SK-N-SH (cell line): ENCODE results near the gene RIOX2. TPM values are rescaled to one million over a fixed set of nuclear protein-coding genes. Genes with fewer than 3 reads are reported as not detected.

ENCODE experiments used
- CTCF ChIA-PET: fragments of 300-600, 350-600 bp; formaldehyde crosslinking; extraction: SDS; loops from one replicate; lab custom pipeline; 2021; lab: Yijun Ruan, JAX
- POLR2A ChIA-PET: fragments of 350-600 bp; sonication (Branson Sonifier 250); formaldehyde crosslinking; extraction: SDS; loops from one replicate; lab custom pipeline; 2020; ENCODE audit warnings: antibody characterized with exemption, inconsistent platforms; lab: Yijun Ruan, JAX
- DNase-seq: peaks from one replicate; pipeline ENCODE4 v3.0.0; 2012
- H2AFZ ChIP-seq: fragments of 200-600 bp; sonication (generic); 2 replicates; pipeline ENCODE4 v1.8.1; 2016; ENCODE audit warnings: antibody characterized with exemption, mild to moderate bottlenecking, low read depth
- H3F3A ChIP-seq: fragments of 200-600 bp; sonication (generic); replicated peaks from 2 replicates; pipeline ENCODE3; 2016; ENCODE audit warnings: antibody characterized with exemption, mild to moderate bottlenecking; ENCODE audit not compliant: insufficient read depth
- H3K27ac ChIP-seq, 2 experiments: fragments of 200-500 bp in 1 of 2; fragments of 200-600 bp in 1 of 2; sonication (Bioruptor generic) in 1 of 2; sonication (generic), shearing (Covaris generic) in 1 of 2; 2 replicates each; pipeline versions ENCODE4 v1.5.1 to v1.6.1; 2014 to 2016; ENCODE audit warnings: low read depth in 2 of 2, inconsistent platforms in 1 of 2, low read length in 1 of 2, mild to moderate bottlenecking in 1 of 2, mixed read lengths in 1 of 2
- H3K27me3 ChIP-seq: fragments of 200-600 bp; sonication (generic), shearing (Covaris generic); 2 replicates; pipeline ENCODE4 v1.6.1; 2016; ENCODE audit warnings: mixed run types; ENCODE audit not compliant: insufficient read depth
- H3K36me3 ChIP-seq, 2 experiments: fragments of 200-500 bp in 1 of 2; fragments of 200-600 bp in 1 of 2; sonication (Bioruptor generic) in 1 of 2; sonication (generic) in 1 of 2; replicated peaks in 1 of 2; 2 replicates each; pipeline versions ENCODE3 to v1.5.1; 2014 to 2016; ENCODE audit warnings: low read length in 1 of 2, mild to moderate bottlenecking in 1 of 2; ENCODE audit not compliant: insufficient read depth in 2 of 2, control insufficient read depth in 1 of 2
- H3K4me1 ChIP-seq, 2 experiments: fragments of 200-500 bp in 1 of 2; fragments of 200-600 bp in 1 of 2; sonication (Bioruptor generic) in 1 of 2; sonication (generic), shearing (Covaris generic) in 1 of 2; 2 replicates each; pipeline versions ENCODE4 v1.5.1 to v1.6.1; 2014 to 2016; ENCODE audit warnings: low read depth in 1 of 2, low read length in 1 of 2, mixed run types in 1 of 2; ENCODE audit not compliant: insufficient read depth in 2 of 2, control insufficient read depth in 1 of 2
- H3K4me2 ChIP-seq: fragments of 200-600 bp; sonication (generic), shearing (Covaris generic); 2 replicates; pipeline ENCODE4 v1.6.1; 2017; ENCODE audit warnings: mixed run types
- H3K4me3 ChIP-seq, 2 experiments: fragments of 200-500 bp in 1 of 2; fragments of 200-600 bp in 1 of 2; sonication (Bioruptor generic) in 1 of 2; sonication (generic), shearing (Covaris generic) in 1 of 2; 2 replicates each; pipeline versions ENCODE4 v1.5.1 to v1.8.1; 2014 to 2016; ENCODE audit warnings: low read depth in 2 of 2, inconsistent platforms in 1 of 2, low read length in 1 of 2, mild to moderate bottlenecking in 1 of 2, mixed read lengths in 1 of 2, moderate library complexity in 1 of 2
- H3K79me2 ChIP-seq: fragments of 200-600 bp; sonication (generic); 2 replicates; pipeline ENCODE4 v1.8.1; 2017; ENCODE audit warnings: mild to moderate bottlenecking; ENCODE audit not compliant: insufficient read depth
- H3K9ac ChIP-seq: fragments of 200-600 bp; sonication (generic); 2 replicates; pipeline ENCODE4 v1.6.1; 2017; ENCODE audit warnings: mixed run types
- H3K9me2 ChIP-seq: fragments of 200-600 bp; sonication (generic); 2 replicates; pipeline ENCODE4 v1.6.1; 2017; ENCODE audit warnings: mixed run types
- H3K9me3 ChIP-seq: fragments of 200-600 bp; sonication (generic); 2 replicates; pipeline ENCODE4 v1.6.1; 2017; ENCODE audit warnings: mixed run types, mild to moderate bottlenecking, moderate library complexity
- H4K20me1 ChIP-seq: fragments of 200-600 bp; sonication (generic); 2 replicates; pipeline ENCODE4 v1.6.1; 2017; ENCODE audit warnings: mild to moderate bottlenecking, mixed run types; ENCODE audit not compliant: insufficient read depth
- CTCF ChIP-seq: fragments of 200-600 bp; sonication (generic); IDR thresholded peaks from 2 replicates; pipeline ENCODE4 v1.6.1; 2017; ENCODE audit warnings: antibody characterized with exemption, mild to moderate bottlenecking, moderate library complexity
- FOXJ3 ChIP-seq: sonication (generic); formaldehyde crosslinking; IDR thresholded peaks from 2 replicates; pipeline ENCODE4 v1.5.1; 2020; ENCODE audit warnings: mild to moderate bottlenecking, missing genetic modification reagents
- GATA2 ChIP-seq: sonication (generic); formaldehyde crosslinking; IDR thresholded peaks from 2 replicates; pipeline ENCODE4 v1.5.0; 2020; ENCODE audit warnings: mild to moderate bottlenecking, missing genetic modification reagents
- IRF3 ChIP-seq: fragments of 150-350 bp; IDR thresholded peaks from 2 replicates; pipeline ENCODE4 v1.6.1; 2016; ENCODE audit warnings: mild to moderate bottlenecking, low read depth, low read length
- MXI1 ChIP-seq: IDR thresholded peaks from 2 replicates; pipeline ENCODE4 v1.6.1; 2012; ENCODE audit warnings: mild to moderate bottlenecking, low read depth, low read length, improper control_type of control experiment
- RAD21 ChIP-seq: IDR thresholded peaks from 2 replicates; pipeline ENCODE4 v1.6.1; 2012; ENCODE audit warnings: mild to moderate bottlenecking, low read length
- RXRA ChIP-seq: IDR thresholded peaks from 2 replicates; pipeline ENCODE4 v1.4.0; 2012; ENCODE audit warnings: low read depth, mild to moderate bottlenecking, borderline replicate concordance
- SIN3A ChIP-seq: IDR thresholded peaks from 2 replicates; pipeline ENCODE4 v1.6.1; 2012; ENCODE audit warnings: low read depth, mild to moderate bottlenecking, low read length, moderate library complexity, borderline replicate concordance
- WGBS: methylation state at CpG from one replicate; pipeline ENCODE4 v1.1.6; 2017; ENCODE audit warnings: low lambda C conversion rate; 5-methylcytosine and 5-hydroxymethylcytosine counted together
- polyA plus RNA-seq, 3 experiments: library from polyadenylated mRNA; depleted of rRNA; stranded (reverse); fragments of >200 nt; gene quantifications; 2 replicates each; pipeline ENCODE4 v1.2.3, GENCODE V29; 2012
- TF ChIP-seq, protein P1 (sequence below): IDR thresholded peaks from 2 replicates; pipeline ENCODE4 v1.4.0; 2012; ENCODE audit warnings: low read depth

The RIOX2 gene
- polyA plus RNA-seq, 1 of the 3 experiments (the other 2 are of a cell fraction), result 12.9 TPM

GRCh38 chr3:97979610-97980009 lies 7.4 kb upstream of the RIOX2 start:
- Histone ChIP-seq H3K79me2 (no peaks in the 10 kb centered on the region), H3K27ac (no peak overlapping the region), H3K4me1 (peaks cover 0 to 11% of the 10 kb centered on the region in 2 experiments; a peak in 1 of 4 replicates), H3K27me3 (no peaks in the 10 kb centered on the region), H3K4me3 (no peak overlapping the region), H3K36me3 (no peaks in the 10 kb centered on the region), H3K9me2 (no peaks in the 10 kb centered on the region), H3K9me3 (no peaks in the 10 kb centered on the region), H3F3A (no peaks in the 10 kb centered on the region), H4K20me1 (no peaks in the 10 kb centered on the region), H3K9ac (no peak overlapping the region), H2AFZ (no peak overlapping the region), H3K4me2 (no peak overlapping the region)
- TF ChIP-seq GATA2 (CRISPR knock-in tag), result no peak
- no peak for TF ChIP-seq CTCF
- TF ChIP-seq FOXJ3 (CRISPR knock-in tag), result no peak
- TF ChIP-seq, protein P1, sequence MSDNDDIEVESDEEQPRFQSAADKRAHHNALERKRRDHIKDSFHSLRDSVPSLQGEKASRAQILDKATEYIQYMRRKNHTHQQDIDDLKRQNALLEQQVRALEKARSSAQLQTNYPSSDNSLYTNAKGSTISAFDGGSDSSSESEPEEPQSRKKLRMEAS, result no peak
- TF ChIP-seq SIN3A, result no peak
- TF ChIP-seq RXRA, result no peak
- no peak for TF ChIP-seq IRF3
- WGBS, result 67% methylated on average over 3 of the region's 3 CpGs
- DNase-seq, result peak; percentile 18
- CTCF ChIA-PET, result no interaction called here
- POLR2A ChIA-PET, result no interaction called here

DNA sequence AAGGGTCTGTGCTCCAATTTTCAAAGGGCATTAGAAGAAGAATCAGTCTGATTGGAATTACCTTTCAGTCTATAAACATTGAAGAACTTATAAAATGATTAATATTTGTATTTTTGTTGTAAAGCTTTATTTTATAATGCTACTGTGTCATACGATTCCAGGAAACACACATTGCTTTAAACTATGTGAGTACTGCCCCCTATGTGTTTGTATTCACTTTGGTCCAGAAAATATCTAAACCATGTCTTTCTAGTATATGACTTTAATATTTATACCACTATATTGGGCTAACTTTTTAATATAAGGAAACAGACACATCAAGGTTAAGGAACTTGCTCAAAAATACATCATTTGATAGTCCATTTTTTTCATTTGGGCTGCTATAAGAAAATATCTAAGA lies 3.2 kb upstream of the RIOX2 start:
- H3K9me2 ChIP-seq, result no peaks in the 10 kb centered on the region
- 92% methylated on average over 1 of the region's 1 CpG for WGBS
- no peak overlapping the region for H3K9ac ChIP-seq
- no peak overlapping the region for H3K4me3 ChIP-seq
- no peaks in the 10 kb centered on the region for H3K9me3 ChIP-seq
- ChIA-PET CTCF (interaction anchor here (1.0 kb wide), 2 partner anchors 9 to 154 kb away, joined by 3 to 4 read pairs; partner anchors contain the start of gene CRYBG3), POLR2A (no interaction called here)
- TF ChIP-seq MXI1, result no peak
- TF ChIP-seq RAD21, result peak; percentile 12; the same call in 1 of the 2 replicates
- H3F3A ChIP-seq, result no peaks in the 10 kb centered on the region
- DNase-seq, result no peak
- peaks cover 4% of the 10 kb centered on the region; the same call in 1 of the 2 replicates for H3K79me2 ChIP-seq
- no peak overlapping the region for H3K27ac ChIP-seq
- H3K27me3 ChIP-seq, result no peaks in the 10 kb centered on the region
- no peaks in the 10 kb centered on the region for H3K36me3 ChIP-seq
- H3K4me1 ChIP-seq, result peaks cover 7 to 22% of the 10 kb centered on the region in 2 experiments; a peak in 3 of 4 replicates
- H2AFZ ChIP-seq, result no peak overlapping the region
- no peak overlapping the region for H3K4me2 ChIP-seq
- H4K20me1 ChIP-seq, result no peaks in the 10 kb centered on the region
